Adrenal gland (tissue), 12 donors: Measurements from ENCODE around the gene COL6A1. TPM values are rescaled to one million over a fixed set of nuclear protein-coding genes. Genes with fewer than 3 reads are reported as not detected.

Experiments used
- DNase-seq, 7 donors: peaks; one replicate each; pipeline ENCODE4 v3.0.0-alpha.2; 2019 to 2020
- H3K27ac ChIP-seq, 5 donors: fragments of 200-600 bp; sonication (generic) in 4 of 5; 1 replicate in 3 of 5; 2 replicates in 2 of 5; pipeline versions ENCODE4 v1.5.1 to v1.8.0; 2016 to 2020; ENCODE audit warnings: mild to moderate bottlenecking in 1 of 5
- H3K27me3 ChIP-seq: fragments of 200-600 bp; 2 replicates; pipeline ENCODE4 v1.8.0; 2021
- H3K36me3 ChIP-seq, 2 donors: fragments of 200-600 bp; replicated peaks in 1 of 2; 1 replicate in 1 of 2; 2 replicates in 1 of 2; pipeline versions ENCODE4 v1.5.1 to v1.8.0; 2018 to 2022
- H3K4me1 ChIP-seq, 2 donors: fragments of 200-600 bp; replicated peaks in 1 of 2; 1 replicate in 1 of 2; 2 replicates in 1 of 2; pipeline versions ENCODE4 v1.5.1 to v1.8.0; 2018 to 2021
- H3K4me3 ChIP-seq, 4 donors: fragments of 200-600 bp; sonication (generic) in 3 of 4; one replicate each; pipeline ENCODE4 v1.5.1; 2016 to 2018
- H3K9me3 ChIP-seq, 3 donors: fragments of 200-600 bp; sonication (generic) in 1 of 3; replicated peaks in 1 of 3; 1 replicate in 2 of 3; 2 replicates in 1 of 3; pipeline versions ENCODE4 v1.5.1 to v1.8.0; 2016 to 2021
- CTCF ChIP-seq, 6 experiments: fragments of 450-650 bp in 4 of 6; fragments of 200-600 bp in 2 of 6; sonication (generic) in 1 of 6; IDR thresholded peaks; 1 replicate in 5 of 6; 2 replicates in 1 of 6; pipeline versions ENCODE4 v1.5.1 to v1.8.0; 2016 to 2021; ENCODE audit warnings: antibody characterized with exemption in 6 of 6, mild to moderate bottlenecking in 2 of 6, moderate library complexity in 1 of 6
- POLR2A ChIP-seq, 2 donors: fragments of 450-650 bp; IDR thresholded peaks; one replicate each; pipeline ENCODE4 v1.6.1; 2017; ENCODE audit warnings: antibody characterized with exemption in 2 of 2, mild to moderate bottlenecking in 2 of 2, moderate library complexity in 1 of 2
- WGBS, 4 donors: extraction: QIAGEN DNeasy Blood & Tissue Kit in 2 of 4; methylation state at CpG; one replicate each; pipeline versions ENCODE4 v1.1.5 to v1.1.7; 2013 to 2017; 5-methylcytosine and 5-hydroxymethylcytosine counted together
- intact Hi-C, 2 donors: fragments of 100-400 bp; cut with DNase I; formaldehyde crosslinking; loops; one replicate each; pipeline versions ENCODE4 v1.14.1 to v1.15.0; 2022 to 2023
- polyA plus RNA-seq, 3 donors: library from polyadenylated mRNA; stranded (reverse); fragments of 200-250 nt in 2 of 3; fragments of 350-450 nt in 1 of 3; fragmentation: Illumina TruSeq in 1 of 3; extraction: RNeasy Lipid Tissue Mini Kit (QIAGEN cat#74804) in 1 of 3; gene quantifications; one replicate each; pipeline ENCODE4 v1.2.3, GENCODE V29; 2013 to 2014
- total RNA-seq, 9 donors: library from RNA; depleted of rRNA in 4 of 9; stranded (reverse); fragments of >200 nt in 4 of 9; fragments of 120-200 nt in 1 of 9; fragmentation: NEBNext Ultra II Directional in 1 of 9; extraction: Animal tissue kit (Norgen Biotek cat#: 25700) in 1 of 9; gene quantifications; one replicate each; pipeline versions ENCODE4 v1.1.0 to v1.2.4, GENCODE V29; 2013 to 2023
- donor health status: healthy with polysubstance abuse.
- donor health status: Bipolar disorder and iron deficiency.
- donor health status: DM: yes; HTN: yes; CAD: no.
- donor health status: DM: no; HTN: no; CAD: no.
- donor health status: DM: no; HTN: no; CAD: no.
- donor health status: DM: yes; HTN: yes; CAD: no.

The COL6A1 gene
- total and polyA plus RNA-seq, 12 donors = 22.3 to 490 (median 151) TPM

DNA sequence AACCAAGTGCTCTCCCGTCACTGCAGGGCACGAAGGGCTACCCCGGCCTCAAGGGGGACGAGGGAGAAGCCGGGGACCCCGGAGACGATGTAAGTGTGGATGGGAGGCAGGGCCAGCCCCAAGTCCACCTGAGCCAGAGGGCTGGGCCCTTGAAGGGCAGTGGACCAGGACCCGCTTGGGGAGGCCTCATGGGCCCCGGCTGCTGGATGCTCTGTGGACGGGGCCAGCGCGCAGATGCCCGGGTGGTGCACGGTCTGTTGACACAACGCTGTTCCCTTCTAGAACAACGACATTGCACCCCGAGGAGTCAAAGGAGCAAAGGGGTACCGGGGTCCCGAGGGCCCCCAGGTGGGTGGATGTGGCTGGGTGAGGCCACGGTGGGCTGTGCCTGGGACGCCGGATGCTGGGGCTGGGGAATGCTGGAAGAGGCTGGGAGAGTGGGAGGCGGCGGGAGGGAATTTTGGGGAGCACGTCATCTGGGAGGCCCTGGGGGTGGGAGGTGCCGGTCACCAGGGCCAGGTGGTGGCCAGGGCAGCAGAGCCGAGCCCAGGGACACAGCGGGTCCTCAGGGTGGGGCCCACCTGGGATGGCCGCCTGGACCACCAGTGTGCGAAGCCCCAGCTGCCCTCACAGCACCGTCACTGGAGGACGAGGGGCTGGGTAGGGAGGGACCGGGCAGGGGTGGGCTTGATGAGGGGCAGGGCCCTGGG lies 17.5 kb downstream of the COL6A1 start:
- no peaks in the 10 kb centered on the region for H3K9me3 ChIP-seq
- H3K4me1 ChIP-seq = no peaks in the 10 kb centered on the region
- intact Hi-C loops = no loop called here
- H3K36me3 ChIP-seq = peaks cover 0 to 4% of the 10 kb centered on the region in 2 donors
- TF ChIP-seq CTCF (IDR thresholded peaks at IDR 0.05) = no peak
- peak in 4 of 7 donors; percentile 0 to 16 (median 7) for DNase-seq
- H3K27ac ChIP-seq = no peak overlapping the region
- no peak overlapping the region for H3K4me3 ChIP-seq
- WGBS, 4 donors = 92 to 95% (median 95%) methylated on average over 25 to 33 of the region's 33 CpGs
- H3K27me3 ChIP-seq = no peaks in the 10 kb centered on the region

GRCh38 chr21:45999581-46000181 lies 18.1 kb downstream of the COL6A1 start:
- Histone ChIP-seq H3K9me3 (no peaks in the 10 kb centered on the region), H3K27ac (peak overlapping the region in 1 of 5 donors; percentile 38), H3K4me3 (no peak overlapping the region), H3K36me3 (peaks cover 0 to 4% of the 10 kb centered on the region in 2 donors), H3K27me3 (no peaks in the 10 kb centered on the region), H3K4me1 (no peaks in the 10 kb centered on the region)
- TF ChIP-seq CTCF (IDR thresholded peaks at IDR 0.05) = no peak
- TF ChIP-seq POLR2A (IDR thresholded peaks at IDR 0.05) = no peak
- intact Hi-C loops = no loop called here
- DNase-seq = peak in 3 of 7 donors; percentile 8 to 18 (median 12)
- WGBS, 4 donors = 66 to 77% (median 73%) methylated on average over 12 to 21 of the region's 21 CpGs

DNA sequence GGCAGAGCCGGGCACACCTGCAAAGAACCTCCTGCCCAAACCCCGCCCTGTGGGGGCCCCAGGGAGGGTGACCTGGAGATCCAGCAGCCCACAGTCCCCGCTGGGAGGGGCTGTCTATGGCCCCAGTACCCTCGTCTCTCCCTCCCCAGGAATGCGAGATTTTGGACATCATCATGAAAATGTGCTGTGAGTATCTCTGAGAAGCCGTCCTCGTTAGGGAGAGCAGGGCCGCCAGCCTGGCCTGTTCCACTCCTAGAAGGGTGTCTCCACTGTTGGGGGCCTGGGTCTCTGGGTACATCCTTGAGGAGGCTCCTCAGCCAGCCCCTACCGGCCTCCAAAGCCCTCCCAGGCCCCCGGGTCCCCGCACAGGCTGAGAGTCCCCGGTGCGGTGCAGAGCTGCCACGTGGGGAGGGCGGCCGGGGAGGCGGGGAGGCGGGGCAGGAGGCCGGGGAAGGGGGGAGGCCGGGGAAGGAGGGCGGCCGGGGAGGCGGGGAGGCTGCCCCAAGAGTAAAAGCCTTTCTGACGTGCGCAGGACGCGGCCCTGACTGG lies 18.7 kb downstream of the COL6A1 start:
- Histone ChIP-seq H3K4me3 (no peak overlapping the region), H3K4me1 (no peaks in the 10 kb centered on the region), H3K27me3 (no peaks in the 10 kb centered on the region), H3K9me3 (no peaks in the 10 kb centered on the region), H3K27ac (peak overlapping the region in 1 of 5 donors; percentile 38), H3K36me3 (peaks cover 0 to 4% of the 10 kb centered on the region in 2 donors)
- intact Hi-C loops = no loop called here
- WGBS, 4 donors = 89 to 100% (median 90%) methylated on average over 1 to 27 of the region's 27 CpGs
- TF ChIP-seq CTCF (IDR thresholded peaks at IDR 0.05) (no peak), POLR2A (IDR thresholded peaks at IDR 0.05) (no peak)
- DNase-seq = peak in 3 of 7 donors; percentile 6 to 14 (median 10)
